H9 (cell line): ENCODE measurements around the gene SLC38A5. TPM values are rescaled to one million over a fixed set of nuclear protein-coding genes. Genes with fewer than 3 reads are reported as not detected.

Source experiments
- DNase-seq: peaks from one replicate; pipeline ENCODE4 v3.0.0-alpha.2; 2017
- H2AFZ ChIP-seq: one replicate; pipeline ENCODE4 v1.6.1; 2013; ENCODE audit warnings: mild to moderate bottlenecking, low read length, control low read depth, moderate library complexity
- H2AK5ac ChIP-seq: 2 replicates; pipeline ENCODE4 v1.6.1; 2013; ENCODE audit warnings: low read length, control low read depth, mixed read lengths; ENCODE audit not compliant: insufficient read length
- H2BK120ac ChIP-seq: one replicate; pipeline ENCODE4 v1.6.1; 2013; ENCODE audit warnings: low read depth, mild to moderate bottlenecking, low read length, control low read depth, inconsistent platforms; ENCODE audit not compliant: poor library complexity, severe bottlenecking
- H2BK12ac ChIP-seq: 2 replicates; pipeline ENCODE4 v1.6.1; 2013; ENCODE audit warnings: low read length, control low read depth, mixed read lengths, low read depth; ENCODE audit not compliant: insufficient read length
- H2BK15ac ChIP-seq: 2 replicates; pipeline ENCODE4 v1.6.1; 2013; ENCODE audit warnings: low read depth, low read length, control low read depth
- H2BK20ac ChIP-seq: one replicate; pipeline ENCODE4 v1.6.1; 2013; ENCODE audit warnings: low read depth, mild to moderate bottlenecking, low read length, control low read depth, inconsistent platforms; ENCODE audit not compliant: poor library complexity, severe bottlenecking
- H2BK5ac ChIP-seq: 2 replicates; pipeline ENCODE4 v1.6.1; 2013; ENCODE audit warnings: low read length, control low read depth, mixed read lengths; ENCODE audit not compliant: insufficient read length
- H3K14ac ChIP-seq: 2 replicates; pipeline ENCODE4 v1.6.1; 2013; ENCODE audit warnings: low read length, control low read depth; ENCODE audit not compliant: insufficient read depth
- H3K18ac ChIP-seq: 2 replicates; pipeline ENCODE4 v1.6.1; 2013; ENCODE audit warnings: low read depth, mild to moderate bottlenecking, mixed read lengths, low read length, control low read depth; ENCODE audit not compliant: insufficient read length
- H3K23ac ChIP-seq: 2 replicates; pipeline ENCODE4 v1.6.1; 2013; ENCODE audit warnings: low read length, control low read depth, mixed read lengths, low read depth; ENCODE audit not compliant: insufficient read length
- H3K23me2 ChIP-seq: 2 replicates; pipeline ENCODE4 v1.6.1; 2013; ENCODE audit warnings: low read depth, mild to moderate bottlenecking, mixed read lengths, low read length, control low read depth; ENCODE audit not compliant: insufficient read length, poor library complexity, severe bottlenecking
- H3K27ac ChIP-seq: 2 replicates; pipeline ENCODE4 v1.5.1; 2013; ENCODE audit warnings: low read length, control low read depth, mixed read lengths, low read depth; ENCODE audit not compliant: insufficient read length
- H3K27me3 ChIP-seq: 2 replicates; pipeline ENCODE4 v1.6.1; 2013; ENCODE audit warnings: low read length, control low read depth, inconsistent platforms; ENCODE audit not compliant: insufficient read depth
- H3K4ac ChIP-seq: 2 replicates; pipeline ENCODE4 v1.6.1; 2013; ENCODE audit warnings: low read depth, mild to moderate bottlenecking, control low read depth, inconsistent platforms, low read length, moderate library complexity
- H3K4me1 ChIP-seq: 2 replicates; pipeline ENCODE4 v1.6.1; 2013; ENCODE audit warnings: low read length, control low read depth, inconsistent platforms; ENCODE audit not compliant: insufficient read depth
- H3K4me2 ChIP-seq: 2 replicates; pipeline ENCODE4 v1.6.1; 2013; ENCODE audit warnings: low read length, control low read depth, mixed read lengths; ENCODE audit not compliant: insufficient read length, insufficient read depth
- H3K56ac ChIP-seq: 2 replicates; pipeline ENCODE4 v1.6.1; 2013; ENCODE audit warnings: low read depth, mild to moderate bottlenecking, mixed read lengths, low read length, control low read depth; ENCODE audit not compliant: insufficient read length
- H3K79me1 ChIP-seq: 2 replicates; pipeline ENCODE4 v1.6.1; 2013; ENCODE audit warnings: low read depth, mild to moderate bottlenecking, moderate library complexity, low read length, control low read depth, inconsistent platforms; ENCODE audit not compliant: insufficient read depth, poor library complexity, severe bottlenecking
- H3K79me2 ChIP-seq: 2 replicates; pipeline ENCODE4 v1.6.1; 2013; ENCODE audit warnings: low read length, control low read depth, inconsistent platforms; ENCODE audit not compliant: insufficient read depth
- H3K9ac ChIP-seq: 2 replicates; pipeline ENCODE4 v1.6.1; 2013; ENCODE audit warnings: low read length, control low read depth, mixed read lengths; ENCODE audit not compliant: insufficient read length; ENCODE audit errors: extremely low read depth
- H3K9me3 ChIP-seq: one replicate; pipeline ENCODE4 v1.6.1; 2013; ENCODE audit warnings: low read depth, low read length, inconsistent platforms; ENCODE audit not compliant: control insufficient read depth
- H3T11ph ChIP-seq: one replicate; pipeline ENCODE4 v1.6.1; 2013; ENCODE audit warnings: mild to moderate bottlenecking, low read length, control low read depth, inconsistent platforms
- H4K20me1 ChIP-seq: one replicate; pipeline ENCODE4 v1.6.1; 2013; ENCODE audit not compliant: control insufficient read depth, insufficient read length, insufficient read depth
- H4K5ac ChIP-seq: 2 replicates; pipeline ENCODE4 v1.6.1; 2013; ENCODE audit warnings: low read depth, mild to moderate bottlenecking, mixed read lengths, low read length, control low read depth; ENCODE audit not compliant: insufficient read length
- H4K8ac ChIP-seq: replicated peaks from 2 replicates; pipeline ENCODE4 v1.6.1; 2013; ENCODE audit warnings: low read length, control low read depth, mixed read lengths, low read depth; ENCODE audit not compliant: insufficient read length
- H4K91ac ChIP-seq: 2 replicates; pipeline ENCODE4 v1.6.1; 2013; ENCODE audit warnings: low read depth, mild to moderate bottlenecking, moderate library complexity, mixed read lengths, low read length, control low read depth; ENCODE audit not compliant: insufficient read length
- H3K27ac Mint-ChIP-seq, 3 experiments: 2 replicates in 2 of 3; 3 replicates in 1 of 3; pipeline ENCODE4 v1.8.0; 2020 to 2021; ENCODE audit warnings: mixed read lengths in 3 of 3, mild to moderate bottlenecking in 1 of 3, moderate library complexity in 1 of 3
- H3K27me3 Mint-ChIP-seq: 2 replicates; pipeline ENCODE4 v1.8.0; 2021; ENCODE audit warnings: low read depth, mild to moderate bottlenecking, moderate library complexity, mixed read lengths
- H3K36me3 Mint-ChIP-seq, 3 experiments: 2 replicates in 2 of 3; 3 replicates in 1 of 3; pipeline ENCODE4 v1.8.0; 2020 to 2021; ENCODE audit warnings: low read depth in 3 of 3, mixed read lengths in 3 of 3; ENCODE audit not compliant: insufficient read depth in 1 of 3
- H3K4me1 Mint-ChIP-seq, 2 experiments: 2 replicates each; pipeline ENCODE4 v1.8.0; 2020; ENCODE audit warnings: mixed read lengths in 2 of 2
- H3K4me3 Mint-ChIP-seq, 2 experiments: 2 replicates in 1 of 2; 3 replicates in 1 of 2; pipeline ENCODE4 v1.8.0; 2020 to 2021; ENCODE audit warnings: mild to moderate bottlenecking in 2 of 2, mixed read lengths in 2 of 2, moderate library complexity in 1 of 2
- H3K9me3 Mint-ChIP-seq, 2 experiments: 2 replicates in 1 of 2; 3 replicates in 1 of 2; pipeline ENCODE4 v1.8.0; 2020; ENCODE audit warnings: mild to moderate bottlenecking in 2 of 2, mixed read lengths in 2 of 2, moderate library complexity in 1 of 2
- CTCF ChIP-seq: fragments of 200-600 bp; sonication (generic); conservative IDR thresholded peaks from 3 replicates; pipeline ENCODE4 v1.8.0; 2021; ENCODE audit warnings: antibody characterized with exemption, mild to moderate bottlenecking
- WGBS: extraction: QIAGEN DNeasy Blood & Tissue Kit; methylation state at CpG from one replicate; pipeline ENCODE4 v1.1.7; 2013; ENCODE audit warnings: missing lambda C conversion rate, low lambda C conversion rate, mixed read lengths; ENCODE audit not compliant: insufficient read length; ENCODE audit errors: extremely low coverage; 5-methylcytosine and 5-hydroxymethylcytosine counted together
- total RNA-seq: library from RNA; stranded (reverse); gene quantifications from 2 replicates; pipeline ENCODE4 v1.2.1, GENCODE V29; 2021

The SLC38A5 gene
- total RNA-seq, 1 experiment from 2014 or later = 28.3 TPM

- no peak for DNase-seq
- Mint-ChIP-seq H3K4me1 (peaks cover 3 to 8% of the 10 kb centered on the region in 2 experiments; a peak in 3 of 4 replicates), H3K9me3 (peaks cover 69 to 83% of the 10 kb centered on the region in 2 experiments), H3K27ac (no peak overlapping the region), H3K27me3 (peaks cover 5% of the 10 kb centered on the region), H3K36me3 (peaks cover 18 to 30% (median 29%) of the 10 kb centered on the region in 3 experiments; a peak in 6 of 7 replicates), H3K4me3 (no peak overlapping the region)
- H3K56ac ChIP-seq = no peak overlapping the region
- no peak overlapping the region for H4K91ac ChIP-seq
- no peak overlapping the region for H3T11ph ChIP-seq
- peaks cover 5% of the 10 kb centered on the region for H3K23me2 ChIP-seq
- no peak overlapping the region for H3K4ac ChIP-seq
- peaks cover 44% of the 10 kb centered on the region for H3K9me3 ChIP-seq
- H3K18ac ChIP-seq = no peak overlapping the region
- no peak overlapping the region for H4K5ac ChIP-seq
- H2AFZ ChIP-seq = no peak overlapping the region
- H2AK5ac ChIP-seq = no peak overlapping the region
- H2BK12ac ChIP-seq = no peak overlapping the region
- no peak for TF ChIP-seq CTCF
- H3K14ac ChIP-seq = no peak overlapping the region
- no peak overlapping the region for H3K9ac ChIP-seq
- H4K8ac ChIP-seq = no peak overlapping the region
- H3K27me3 ChIP-seq = no peaks in the 10 kb centered on the region
- no peaks in the 10 kb centered on the region for H3K79me1 ChIP-seq
- H3K4me2 ChIP-seq = no peak overlapping the region
- no peak overlapping the region for H3K27ac ChIP-seq
- H2BK5ac ChIP-seq = no peak overlapping the region
- H4K20me1 ChIP-seq = no peaks in the 10 kb centered on the region
- no peak overlapping the region for H3K23ac ChIP-seq
- H3K79me2 ChIP-seq = no peaks in the 10 kb centered on the region
- no peaks in the 10 kb centered on the region for H3K4me1 ChIP-seq
- WGBS = no CpG with 5 or more reads among the region's 20 CpGs
- H2BK120ac ChIP-seq = no peak overlapping the region
- H2BK15ac ChIP-seq = no peak overlapping the region
- H2BK20ac ChIP-seq = no peak overlapping the region
Observed at GRCh38 chrX:48512371-48512935, 42.4 kb upstream of the SLC38A5 start.
